Progenitor cell of endocrine pancreas (in vitro differentiated cells): ENCODE data around the gene MAP3K5. TPM values are rescaled to one million over a fixed set of nuclear protein-coding genes. Genes with fewer than 3 reads are reported as not detected.

ENCODE experiments used
- DNase-seq: peaks from one replicate; pipeline ENCODE4 v3.0.0; 2021; ENCODE audit warnings: low spot score; ENCODE audit not compliant: unreplicated experiment
- H3K27ac Mint-ChIP-seq: 2 replicates; pipeline ENCODE4 v1.8.0; 2021; ENCODE audit warnings: mild to moderate bottlenecking, moderate library complexity, mixed read lengths
- H3K27me3 Mint-ChIP-seq: 2 replicates; pipeline ENCODE4 v1.8.0; 2021; ENCODE audit warnings: mixed read lengths
- H3K36me3 Mint-ChIP-seq: 2 replicates; pipeline ENCODE4 v1.8.0; 2022; ENCODE audit warnings: mixed read lengths; ENCODE audit not compliant: insufficient read depth
- H3K4me1 Mint-ChIP-seq: 2 replicates; pipeline ENCODE4 v1.8.0; 2021; ENCODE audit warnings: low read depth, mixed read lengths
- H3K4me3 Mint-ChIP-seq: 2 replicates; pipeline ENCODE4 v1.8.0; 2021; ENCODE audit warnings: low read depth, mild to moderate bottlenecking, moderate library complexity, mixed read lengths
- H3K9me3 Mint-ChIP-seq: 2 replicates; pipeline ENCODE4 v1.8.0; 2021; ENCODE audit warnings: low read depth, mixed read lengths
- total RNA-seq: library from RNA; stranded (reverse); gene quantifications from 2 replicates; pipeline ENCODE4 v1.2.1, GENCODE V29; 2021
- TF ChIP-seq, protein P1 (sequence below): fragments of 200-600 bp; sonication (generic); IDR thresholded peaks from one replicate; pipeline ENCODE4 v1.5.0; 2021; ENCODE audit warnings: antibody characterized with exemption, mild to moderate bottlenecking; ENCODE audit not compliant: unreplicated experiment

MAP3K5 gene
- total RNA-seq, 1 donor from 2014 or later = 1.1 TPM

DNA sequence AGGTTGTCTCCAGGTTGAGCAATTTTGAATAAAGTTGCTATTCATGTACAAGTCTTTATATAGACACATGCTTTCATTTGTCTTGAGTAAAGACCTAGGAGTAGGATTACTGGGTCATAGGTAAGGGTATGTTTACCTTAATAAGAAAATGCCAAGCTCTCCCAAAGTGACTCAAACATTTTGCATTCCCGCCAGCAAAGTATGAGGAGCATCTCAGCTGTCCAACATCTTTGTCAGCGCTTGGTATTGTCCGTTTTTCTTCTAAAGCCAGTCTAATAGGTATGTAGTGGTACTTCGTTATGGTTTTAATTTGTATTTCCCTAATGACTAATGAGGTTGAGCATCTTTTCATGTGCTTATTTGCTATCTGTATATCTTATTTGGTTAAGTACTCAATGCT lies 67.2 kb downstream of the MAP3K5 start:
- TF ChIP-seq, protein P1, sequence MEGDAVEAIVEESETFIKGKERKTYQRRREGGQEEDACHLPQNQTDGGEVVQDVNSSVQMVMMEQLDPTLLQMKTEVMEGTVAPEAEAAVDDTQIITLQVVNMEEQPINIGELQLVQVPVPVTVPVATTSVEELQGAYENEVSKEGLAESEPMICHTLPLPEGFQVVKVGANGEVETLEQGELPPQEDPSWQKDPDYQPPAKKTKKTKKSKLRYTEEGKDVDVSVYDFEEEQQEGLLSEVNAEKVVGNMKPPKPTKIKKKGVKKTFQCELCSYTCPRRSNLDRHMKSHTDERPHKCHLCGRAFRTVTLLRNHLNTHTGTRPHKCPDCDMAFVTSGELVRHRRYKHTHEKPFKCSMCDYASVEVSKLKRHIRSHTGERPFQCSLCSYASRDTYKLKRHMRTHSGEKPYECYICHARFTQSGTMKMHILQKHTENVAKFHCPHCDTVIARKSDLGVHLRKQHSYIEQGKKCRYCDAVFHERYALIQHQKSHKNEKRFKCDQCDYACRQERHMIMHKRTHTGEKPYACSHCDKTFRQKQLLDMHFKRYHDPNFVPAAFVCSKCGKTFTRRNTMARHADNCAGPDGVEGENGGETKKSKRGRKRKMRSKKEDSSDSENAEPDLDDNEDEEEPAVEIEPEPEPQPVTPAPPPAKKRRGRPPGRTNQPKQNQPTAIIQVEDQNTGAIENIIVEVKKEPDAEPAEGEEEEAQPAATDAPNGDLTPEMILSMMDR = no peak
- Mint-ChIP-seq H3K4me3 (no peak overlapping the region), H3K36me3 (peaks cover 2% of the 10 kb centered on the region), H3K9me3 (peaks cover 10% of the 10 kb centered on the region), H3K4me1 (peaks cover 4% of the 10 kb centered on the region), H3K27ac (no peak overlapping the region), H3K27me3 (no peaks in the 10 kb centered on the region)
- DNase-seq = no peak

DNA sequence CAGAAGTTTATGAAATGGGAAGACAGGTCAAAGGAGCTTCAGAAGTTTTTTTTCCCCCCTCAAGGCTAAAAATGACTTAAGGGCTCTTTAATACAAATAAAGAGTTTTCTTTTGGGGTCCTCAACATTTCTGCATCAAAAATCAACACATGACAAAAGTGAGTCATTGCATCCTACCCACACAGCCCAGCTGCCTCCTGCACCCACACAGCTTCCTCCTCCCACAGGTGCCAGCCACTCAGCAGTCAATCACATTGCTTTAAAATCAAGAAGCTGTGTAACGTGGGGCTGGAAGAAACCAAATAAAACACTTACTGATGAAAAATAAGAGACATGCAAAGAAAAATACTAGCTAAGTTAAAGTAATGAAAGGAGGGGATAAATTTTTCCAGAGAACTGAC lies 68.5 kb downstream of the MAP3K5 start:
- no peak for DNase-seq
- Mint-ChIP-seq H3K36me3 (peaks cover 2% of the 10 kb centered on the region), H3K27ac (no peak overlapping the region), H3K9me3 (peaks cover 6% of the 10 kb centered on the region), H3K27me3 (no peaks in the 10 kb centered on the region), H3K4me1 (peaks cover 4% of the 10 kb centered on the region), H3K4me3 (no peak overlapping the region)
- TF ChIP-seq, protein P1 = no peak

DNA sequence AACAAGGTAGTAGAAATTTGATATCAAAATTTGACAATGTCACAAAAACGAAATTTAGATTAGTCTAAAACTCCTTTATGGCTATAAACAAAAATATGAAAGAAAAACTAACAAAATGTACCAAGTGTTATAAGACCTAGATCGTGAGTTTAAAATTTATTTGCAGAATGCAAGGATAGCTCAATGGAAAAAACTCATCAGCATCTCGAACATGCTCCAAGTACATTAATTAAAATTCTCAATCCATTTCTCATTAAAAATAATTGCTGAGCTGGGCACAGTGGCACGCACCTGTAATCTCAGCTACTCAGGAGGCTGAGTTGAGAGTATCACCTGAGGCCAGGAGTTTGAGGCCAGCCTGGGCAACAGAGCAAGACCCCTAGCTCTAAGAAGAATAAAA lies 70.8 kb downstream of the MAP3K5 start:
- H3K27me3 Mint-ChIP-seq = no peaks in the 10 kb centered on the region
- no peak overlapping the region for H3K27ac Mint-ChIP-seq
- peaks cover 2% of the 10 kb centered on the region for H3K36me3 Mint-ChIP-seq
- peaks cover 6% of the 10 kb centered on the region for H3K9me3 Mint-ChIP-seq
- H3K4me1 Mint-ChIP-seq = peaks cover 4% of the 10 kb centered on the region
- TF ChIP-seq, protein P1 = no peak
- DNase-seq = no peak
- no peak overlapping the region for H3K4me3 Mint-ChIP-seq

DNA sequence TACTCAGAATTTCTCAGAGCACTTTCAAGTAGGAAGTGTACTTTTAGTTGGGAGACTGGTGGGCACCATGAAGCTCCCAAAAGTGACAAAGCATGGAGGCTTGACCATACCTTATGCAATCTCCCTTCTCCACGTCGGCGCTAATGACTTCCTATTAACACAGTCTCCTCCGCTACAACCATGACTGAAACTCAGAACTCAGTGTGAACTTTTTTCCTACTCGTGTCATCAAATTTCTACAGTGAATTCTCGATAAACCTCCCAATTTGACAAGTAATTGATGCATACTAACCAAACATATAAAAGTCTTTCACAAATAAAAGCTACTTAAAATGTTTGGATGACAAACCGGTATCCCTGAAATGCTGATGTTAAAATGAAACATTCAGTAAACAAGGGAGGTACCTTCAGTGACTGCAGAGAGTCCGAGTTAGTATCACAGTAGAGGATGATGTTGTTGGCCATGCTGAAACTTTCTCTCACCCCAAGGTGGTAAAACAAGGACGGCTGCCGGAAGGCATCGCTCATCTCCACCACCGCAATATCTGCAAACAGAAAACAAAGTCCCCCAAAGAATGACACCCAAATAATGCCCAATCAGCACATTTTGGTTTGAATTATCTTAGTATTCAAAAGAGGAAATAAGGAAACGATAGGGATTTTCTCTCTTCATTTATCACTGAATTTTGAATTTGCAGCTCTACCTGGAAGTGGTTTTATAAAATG lies 72.1 kb downstream of the MAP3K5 start:
- Mint-ChIP-seq H3K9me3 (peaks cover 3% of the 10 kb centered on the region), H3K4me3 (no peak overlapping the region), H3K4me1 (peaks cover 7% of the 10 kb centered on the region), H3K27ac (no peak overlapping the region), H3K36me3 (peaks cover 2% of the 10 kb centered on the region), H3K27me3 (no peaks in the 10 kb centered on the region)
- DNase-seq = no peak
- TF ChIP-seq, protein P1 = no peak

DNA sequence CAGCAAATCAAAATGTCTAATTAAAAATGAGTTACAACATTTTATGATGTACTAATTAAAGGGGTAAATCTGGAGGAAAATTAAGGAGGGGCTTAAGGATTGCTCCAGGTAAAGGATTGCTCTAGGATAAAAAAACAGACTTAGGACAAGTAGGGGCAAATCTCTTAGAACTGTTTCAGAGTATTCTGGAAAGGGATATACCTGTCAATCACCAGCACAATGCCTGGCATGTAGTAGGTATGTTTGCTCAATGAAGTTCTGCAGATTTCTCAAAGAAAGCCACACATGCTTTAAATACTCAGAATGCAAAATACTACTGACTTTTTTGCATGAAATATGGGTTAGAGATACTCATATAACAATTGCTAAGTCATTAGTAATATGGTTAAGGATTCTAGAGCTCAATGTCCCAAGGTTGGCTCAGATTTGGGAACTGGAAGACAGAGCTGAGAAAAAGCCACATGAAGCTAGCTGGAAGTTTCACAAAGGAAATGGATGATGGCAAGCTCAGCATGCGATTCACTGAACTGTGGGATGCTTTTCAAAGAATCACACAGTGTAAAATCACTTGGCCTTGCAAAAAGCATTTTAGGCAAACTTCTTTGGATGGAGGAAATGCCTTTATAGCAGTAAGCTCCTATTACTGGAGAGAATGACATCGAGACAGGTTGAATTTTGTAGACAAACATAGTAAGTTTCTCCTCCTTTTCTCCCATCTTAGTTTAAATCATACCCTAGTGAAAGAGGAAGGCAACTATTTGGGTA lies 72.8 kb downstream of the MAP3K5 start:
- DNase-seq = no peak
- peaks cover 2% of the 10 kb centered on the region for H3K36me3 Mint-ChIP-seq
- H3K27ac Mint-ChIP-seq = no peak overlapping the region
- no peak overlapping the region for H3K4me3 Mint-ChIP-seq
- H3K27me3 Mint-ChIP-seq = no peaks in the 10 kb centered on the region
- H3K4me1 Mint-ChIP-seq = peaks cover 7% of the 10 kb centered on the region
- H3K9me3 Mint-ChIP-seq = peaks cover 3% of the 10 kb centered on the region
- TF ChIP-seq, protein P1 = no peak
